Glutamatergic neuron (in vitro differentiated cells): Measurements from ENCODE around the gene NMRAL1. TPM values are rescaled to one million over a fixed set of nuclear protein-coding genes. Genes with fewer than 3 reads are reported as not detected.

Experiments used
- DNase-seq: peaks from one replicate; pipeline ENCODE4 v3.0.0; 2022
- H3K27ac Mint-ChIP-seq: one replicate; pipeline ENCODE4 v1.8.0; 2020; ENCODE audit warnings: mild to moderate bottlenecking, mixed read lengths, inconsistent platforms; ENCODE audit not compliant: unreplicated experiment
- H3K27me3 Mint-ChIP-seq: one replicate; pipeline ENCODE4 v1.8.0; 2020; ENCODE audit warnings: mild to moderate bottlenecking, moderate library complexity, mixed read lengths, inconsistent platforms; ENCODE audit not compliant: unreplicated experiment
- H3K36me3 Mint-ChIP-seq: one replicate; pipeline ENCODE4 v1.8.0; 2020; ENCODE audit warnings: mild to moderate bottlenecking, mixed read lengths, inconsistent platforms; ENCODE audit not compliant: unreplicated experiment
- H3K4me1 Mint-ChIP-seq: one replicate; pipeline ENCODE4 v1.8.0; 2020; ENCODE audit warnings: mild to moderate bottlenecking, low read depth, mixed read lengths, inconsistent platforms; ENCODE audit not compliant: unreplicated experiment
- H3K4me3 Mint-ChIP-seq: one replicate; pipeline ENCODE4 v1.8.0; 2020; ENCODE audit warnings: mild to moderate bottlenecking, mixed read lengths, inconsistent platforms; ENCODE audit not compliant: unreplicated experiment
- H3K9me3 Mint-ChIP-seq: one replicate; pipeline ENCODE4 v1.8.0; 2020; ENCODE audit warnings: mild to moderate bottlenecking, moderate library complexity, mixed read lengths, inconsistent platforms; ENCODE audit not compliant: unreplicated experiment
- CTCF ChIP-seq: fragments of 200-600 bp; sonication (generic); IDR thresholded peaks from one replicate; pipeline ENCODE4 v1.5.0; 2021; ENCODE audit not compliant: partially characterized antibody, unreplicated experiment
- long read RNA-seq: library from polyadenylated mRNA; unstranded; transcript quantifications from one replicate; pipeline ENCODE4 v2.0.0, GENCODE V29; 2020; ENCODE audit not compliant: unreplicated experiment
- total RNA-seq: library from RNA; stranded (reverse); fragmentation: NEBNext Ultra II Directional; extraction: Animal tissue kit (Norgen Biotek cat#: 25700); gene quantifications from one replicate; pipeline ENCODE4 v1.2.1, GENCODE V29; 2021; ENCODE audit not compliant: unreplicated experiment

The NMRAL1 gene
- total RNA-seq: 38.3 TPM
- long read RNA-seq, transcript NMRAL1-202 (6 exons, 1,233 nt): major isoform, 8 of 20 reads
- long read RNA-seq, partial matches to known transcripts: 6 of 20 reads
- long read RNA-seq, other reads (novel, unspliced or antisense): 4 of 20 reads

- H3K9me3 Mint-ChIP-seq: peaks cover 3% of the 10 kb centered on the region
- peak within 1 kb of the TSS; percentile 74 for H3K4me3 Mint-ChIP-seq
- no peak for TF ChIP-seq CTCF
- H3K27me3 Mint-ChIP-seq: peaks cover 4% of the 10 kb centered on the region
- no peaks in the 10 kb centered on the region for H3K36me3 Mint-ChIP-seq
- peak; percentile 96 for DNase-seq
- H3K27ac Mint-ChIP-seq: peak within 1 kb of the TSS; percentile 81
- peaks cover 3% of the 10 kb centered on the region for H3K4me1 Mint-ChIP-seq
These were observed at the start of gene NMRAL1 for GRCh38 chr16:4474192-4474961. Gene NMRAL1, minus strand, starts transcription at chr16:4474625. Its CDS starts 493 bp downstream, at chr16:4474132.

- H3K4me3 Mint-ChIP-seq: no peak overlapping the region
- peaks cover 11% of the 10 kb centered on the region for H3K9me3 Mint-ChIP-seq
- peak overlapping the region; percentile 74 for H3K27ac Mint-ChIP-seq
- no peaks in the 10 kb centered on the region for H3K36me3 Mint-ChIP-seq
- peaks cover 4% of the 10 kb centered on the region for H3K27me3 Mint-ChIP-seq
- TF ChIP-seq CTCF: no peak
- H3K4me1 Mint-ChIP-seq: peaks cover 24% of the 10 kb centered on the region
- no peak for DNase-seq
These were observed 49.3 kb upstream of the NMRAL1 start for GRCh38 chr16:4523686-4524085.

GRCh38 chr16:4522051-4522581, 47.7 kb upstream of the NMRAL1 start:
- TF ChIP-seq CTCF: no peak
- Mint-ChIP-seq H3K4me1 (peaks cover 24% of the 10 kb centered on the region), H3K36me3 (no peaks in the 10 kb centered on the region), H3K4me3 (peak overlapping the region; percentile 20), H3K27ac (peak overlapping the region; percentile 74), H3K27me3 (peaks cover 4% of the 10 kb centered on the region), H3K9me3 (peaks cover 11% of the 10 kb centered on the region)
- peak; percentile 49 for DNase-seq

GRCh38 chr16:4520913-4521312, 46.5 kb upstream of the NMRAL1 start:
- peaks cover 24% of the 10 kb centered on the region for H3K4me1 Mint-ChIP-seq
- no peak overlapping the region for H3K4me3 Mint-ChIP-seq
- no peaks in the 10 kb centered on the region for H3K36me3 Mint-ChIP-seq
- H3K27ac Mint-ChIP-seq: peak overlapping the region; percentile 28
- H3K9me3 Mint-ChIP-seq: peaks cover 11% of the 10 kb centered on the region
- TF ChIP-seq CTCF: no peak
- H3K27me3 Mint-ChIP-seq: peaks cover 4% of the 10 kb centered on the region
- DNase-seq: no peak
